Fibroblast of villous mesenchyme (primary cell): ENCODE data around the gene NDUFAF4. TPM values are rescaled to one million over a fixed set of nuclear protein-coding genes. Genes with fewer than 3 reads are reported as not detected.
A peak's percentile ranks its signal among the peaks of the same experiment; 100 is the strongest.

Experiments
- DNase-seq: peaks from one replicate; pipeline ENCODE4 v3.0.0-alpha.2; 2010; ENCODE audit warnings: low read depth
- H3K4me3 ChIP-seq: 2 replicates; pipeline ENCODE4 v1.5.1; 2011; ENCODE audit warnings: low read depth, mild to moderate bottlenecking, low read length
- small RNA-seq: library from RNA; depleted of rRNA; stranded (forward); fragments of <200 nt; gene quantifications from one replicate; pipeline ENCODE3, GENCODE V24; 2012
- total RNA-seq: library from RNA; depleted of rRNA; stranded (reverse); fragments of >200 nt; gene quantifications from 2 replicates; pipeline ENCODE4 v1.2.3, GENCODE V29; 2012
- TF ChIP-seq, protein P1 (sequence below): IDR thresholded peaks from 2 replicates; pipeline ENCODE4 v1.5.1; 2012; ENCODE audit warnings: low read depth, mild to moderate bottlenecking, low read length; ENCODE audit not compliant: insufficient read depth

Gene NDUFAF4
- total RNA-seq, 1 donor: 11.7 TPM

DNA sequence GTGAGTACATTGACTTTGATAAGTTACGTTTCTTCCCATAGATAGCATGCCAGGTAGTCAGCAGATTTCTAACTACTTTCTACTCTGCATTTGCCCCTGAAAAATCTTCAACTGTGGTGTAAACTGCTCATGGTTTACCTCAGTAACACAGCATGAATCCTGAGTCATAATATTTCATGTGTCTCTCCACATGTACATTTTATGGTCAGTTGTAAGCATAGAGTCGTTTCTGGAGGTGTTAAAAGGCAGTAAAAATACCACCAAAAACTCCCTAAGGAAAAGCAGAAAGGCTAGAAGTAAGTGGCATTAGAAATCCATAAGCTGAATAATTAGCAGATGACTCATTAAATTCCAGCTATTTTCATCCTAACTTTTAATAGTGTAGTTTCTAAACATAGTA, 56.3 kb downstream of the NDUFAF4 start:
- TF ChIP-seq, protein P1, sequence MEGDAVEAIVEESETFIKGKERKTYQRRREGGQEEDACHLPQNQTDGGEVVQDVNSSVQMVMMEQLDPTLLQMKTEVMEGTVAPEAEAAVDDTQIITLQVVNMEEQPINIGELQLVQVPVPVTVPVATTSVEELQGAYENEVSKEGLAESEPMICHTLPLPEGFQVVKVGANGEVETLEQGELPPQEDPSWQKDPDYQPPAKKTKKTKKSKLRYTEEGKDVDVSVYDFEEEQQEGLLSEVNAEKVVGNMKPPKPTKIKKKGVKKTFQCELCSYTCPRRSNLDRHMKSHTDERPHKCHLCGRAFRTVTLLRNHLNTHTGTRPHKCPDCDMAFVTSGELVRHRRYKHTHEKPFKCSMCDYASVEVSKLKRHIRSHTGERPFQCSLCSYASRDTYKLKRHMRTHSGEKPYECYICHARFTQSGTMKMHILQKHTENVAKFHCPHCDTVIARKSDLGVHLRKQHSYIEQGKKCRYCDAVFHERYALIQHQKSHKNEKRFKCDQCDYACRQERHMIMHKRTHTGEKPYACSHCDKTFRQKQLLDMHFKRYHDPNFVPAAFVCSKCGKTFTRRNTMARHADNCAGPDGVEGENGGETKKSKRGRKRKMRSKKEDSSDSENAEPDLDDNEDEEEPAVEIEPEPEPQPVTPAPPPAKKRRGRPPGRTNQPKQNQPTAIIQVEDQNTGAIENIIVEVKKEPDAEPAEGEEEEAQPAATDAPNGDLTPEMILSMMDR: no peak
- peak; percentile 83 for DNase-seq
- no peak overlapping the region for H3K4me3 ChIP-seq

Small RNA genes lying within 50 kb of the gene (small RNA-seq; reads per million reads assigned to genes)
- not detected for gene RN7SL509P

Other genes with a start within 250 kb of the NDUFAF4 start
- gene GPR63, start 60.4 kb downstream of the NDUFAF4 start, total RNA-seq: under 0.01 and 0.32 TPM in 2 replicates
- 0.32 TPM in 1 of 2 replicates, not detected in the other for gene KLHL32, start 26.8 kb upstream of the NDUFAF4 start, total RNA-seq